ENCODE data around the gene GPX5.

GPX5 gene

GRCh38 chr6:28566527-28567252 is 41.0 kb downstream of the GPX5 start:
- Histone ChIP-seq H3K9ac (ENCODE audit: low read length) (no peak overlapping the region), H3K36me3 (ENCODE audit: insufficient read depth, low read length) (no peaks in the 10 kb centered on the region), H3K27me3 (ENCODE audit: control insufficient read depth in 1 of 2, insufficient read depth in 2 of 2, low read length in 2 of 2) (no peaks in the 10 kb centered on the region), H3K9me3 (ENCODE audit: low read length) (no peaks in the 10 kb centered on the region), H3K4me3 (ENCODE audit: low read depth in 1 of 2, low read length in 2 of 2) (no peak overlapping the region), H3K27ac (ENCODE audit: low read depth, low read length) (no peak overlapping the region), H3K4me1 (ENCODE audit: insufficient read depth, low read length) (no peaks in the 10 kb centered on the region)

DNA sequence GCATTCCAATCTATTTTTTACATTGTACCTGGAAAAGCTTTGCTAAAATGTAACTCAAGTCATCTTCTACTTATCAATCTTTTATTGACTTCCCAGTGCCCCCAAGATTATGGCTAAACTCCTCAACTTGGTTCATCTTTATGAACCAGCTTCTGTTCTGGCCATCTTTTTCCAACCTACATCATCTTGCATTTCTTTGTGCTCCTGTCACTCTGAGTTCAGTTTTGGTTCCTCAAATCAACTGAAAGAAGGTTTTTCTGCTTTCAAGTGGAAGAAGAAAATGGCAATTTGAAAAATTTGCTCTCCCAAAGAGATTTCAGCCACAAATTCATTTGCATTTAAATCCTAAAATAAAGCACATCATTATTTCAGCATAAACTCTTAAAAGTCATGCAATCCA is 41.8 kb downstream of the GPX5 start:
- Histone ChIP-seq H3K9ac (ENCODE audit: low read length) (no peak overlapping the region), H3K9me3 (ENCODE audit: low read length) (no peaks in the 10 kb centered on the region), H3K4me1 (ENCODE audit: insufficient read depth, low read length) (no peaks in the 10 kb centered on the region), H3K27me3 (ENCODE audit: control insufficient read depth in 1 of 2, insufficient read depth in 2 of 2, low read length in 2 of 2) (no peaks in the 10 kb centered on the region), H3K27ac (ENCODE audit: low read depth, low read length) (no peak overlapping the region), H3K4me3 (ENCODE audit: low read depth in 1 of 2, low read length in 2 of 2) (no peak overlapping the region), H3K36me3 (ENCODE audit: insufficient read depth, low read length) (no peaks in the 10 kb centered on the region)

DNA sequence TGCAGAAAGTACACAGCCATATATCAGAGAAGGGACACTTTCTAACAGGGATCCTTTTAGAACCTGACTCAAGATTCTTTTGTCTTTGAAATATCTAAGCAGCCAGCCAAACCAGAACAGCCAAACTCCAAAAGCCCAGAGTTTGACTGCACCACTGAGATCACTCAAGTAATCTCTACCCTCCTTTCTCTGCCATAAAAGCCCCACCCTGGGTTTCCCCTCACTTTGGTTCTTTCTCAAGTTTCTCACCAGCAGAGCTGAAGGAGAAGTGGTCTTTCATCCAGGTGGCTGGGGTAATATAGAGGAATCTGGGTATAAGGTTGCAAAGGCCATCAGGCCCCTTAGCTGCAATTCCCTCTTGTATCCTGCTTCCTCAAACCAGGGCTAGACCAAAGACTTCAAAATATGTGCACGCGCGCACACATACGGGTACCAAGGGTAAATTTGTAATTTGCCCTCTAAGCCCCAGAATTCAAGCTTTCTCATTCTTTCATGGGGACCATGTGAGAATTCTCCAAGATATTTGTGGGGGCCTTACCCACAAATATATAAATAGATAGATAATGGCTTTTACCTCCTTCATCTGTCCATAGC is 42.9 kb downstream of the GPX5 start:
- no peaks in the 10 kb centered on the region for H3K36me3 ChIP-seq (ENCODE audit: insufficient read depth, low read length)
- no peak overlapping the region for H3K27ac ChIP-seq (ENCODE audit: low read depth, low read length)
- no peaks in the 10 kb centered on the region for H3K4me1 ChIP-seq (ENCODE audit: insufficient read depth, low read length)
- H3K27me3 ChIP-seq (ENCODE audit: control insufficient read depth in 1 of 2, insufficient read depth in 2 of 2, low read length in 2 of 2) = no peaks in the 10 kb centered on the region
- H3K4me3 ChIP-seq (ENCODE audit: low read depth in 1 of 2, low read length in 2 of 2) = no peak overlapping the region
- H3K9me3 ChIP-seq (ENCODE audit: low read length) = no peaks in the 10 kb centered on the region
- H3K9ac ChIP-seq (ENCODE audit: low read length) = no peak overlapping the region

DNA sequence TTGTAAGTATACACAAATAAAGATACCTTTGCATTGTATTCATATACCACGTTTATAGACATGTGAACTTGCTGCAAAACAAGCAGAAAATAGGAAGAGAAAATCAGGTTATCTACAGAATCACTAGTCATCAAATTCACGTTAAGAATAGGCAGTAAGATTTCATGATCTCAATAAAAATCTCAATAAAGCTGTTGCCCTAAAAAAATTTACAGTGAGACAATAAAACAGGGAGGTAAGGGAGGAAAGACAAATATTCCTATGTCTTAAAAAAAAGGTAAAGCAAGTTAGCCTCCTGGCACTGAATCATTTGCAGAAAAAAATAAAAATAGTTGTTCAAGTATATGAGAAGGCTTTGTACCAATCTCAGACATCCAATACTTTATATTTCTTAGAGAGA is 44.1 kb downstream of the GPX5 start:
- Histone ChIP-seq H3K9me3 (ENCODE audit: low read length) (no peaks in the 10 kb centered on the region), H3K27me3 (ENCODE audit: control insufficient read depth in 1 of 2, insufficient read depth in 2 of 2, low read length in 2 of 2) (no peaks in the 10 kb centered on the region), H3K4me3 (ENCODE audit: low read depth in 1 of 2, low read length in 2 of 2) (no peak overlapping the region), H3K4me1 (ENCODE audit: insufficient read depth, low read length) (no peaks in the 10 kb centered on the region), H3K9ac (ENCODE audit: low read length) (no peak overlapping the region), H3K27ac (ENCODE audit: low read depth, low read length) (no peak overlapping the region), H3K36me3 (ENCODE audit: insufficient read depth, low read length) (no peaks in the 10 kb centered on the region)

- Histone ChIP-seq H3K4me1 (ENCODE audit: insufficient read depth, low read length) (no peaks in the 10 kb centered on the region), H3K27me3 (ENCODE audit: control insufficient read depth in 1 of 2, insufficient read depth in 2 of 2, low read length in 2 of 2) (peaks cover 0 to 4% of the 10 kb centered on the region in 2 donors), H3K27ac (ENCODE audit: low read depth, low read length) (no peak overlapping the region), H3K4me3 (ENCODE audit: low read depth in 1 of 2, low read length in 2 of 2) (no peak overlapping the region), H3K36me3 (ENCODE audit: insufficient read depth, low read length) (no peaks in the 10 kb centered on the region), H3K9me3 (ENCODE audit: low read length) (no peaks in the 10 kb centered on the region), H3K9ac (ENCODE audit: low read length) (no peak overlapping the region)
Observed at GRCh38 chr6:28580475-28580874, 54.8 kb downstream of the GPX5 start.

DNA sequence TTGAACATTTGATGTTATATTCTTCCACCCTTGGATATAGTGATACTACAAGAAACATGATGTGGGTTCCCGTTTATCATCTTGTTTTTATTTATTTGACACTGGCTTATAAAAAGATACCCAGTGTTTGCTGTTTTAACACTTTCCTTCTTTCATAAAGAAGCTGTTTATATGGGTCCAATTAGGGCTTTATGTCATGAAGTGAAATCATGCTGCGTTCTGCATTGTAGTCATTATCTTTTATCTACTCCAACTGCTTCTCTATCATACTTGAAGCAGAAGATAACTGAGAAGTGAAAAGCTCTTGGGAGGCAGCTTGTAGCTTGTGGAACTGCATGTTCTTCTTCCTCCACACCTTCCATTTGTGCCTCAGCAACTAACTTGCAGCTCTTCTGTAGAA is 57.8 kb downstream of the GPX5 start:
- H3K27me3 ChIP-seq (ENCODE audit: control insufficient read depth in 1 of 2, insufficient read depth in 2 of 2, low read length in 2 of 2) = peaks cover 5 to 13% of the 10 kb centered on the region in 2 donors

More for the DNA sequence above, 57.8 kb downstream of the GPX5 start:
- H3K4me1 ChIP-seq (ENCODE audit: insufficient read depth, low read length) = no peaks in the 10 kb centered on the region
- H3K9me3 ChIP-seq (ENCODE audit: low read length) = no peaks in the 10 kb centered on the region
- H3K36me3 ChIP-seq (ENCODE audit: insufficient read depth, low read length) = no peaks in the 10 kb centered on the region
- H3K9ac ChIP-seq (ENCODE audit: low read length) = no peak overlapping the region
- no peak overlapping the region for H3K27ac ChIP-seq (ENCODE audit: low read depth, low read length)
- H3K4me3 ChIP-seq (ENCODE audit: low read depth in 1 of 2, low read length in 2 of 2) = no peak overlapping the region

Measured in muscle layer of colon (tissue), 2 donors.